Measurements from ENCODE around the gene RASD2.

- TF ChIP-seq CTCF (IDR thresholded peaks at IDR 0.05) (no peak), POLR2A (IDR thresholded peaks at IDR 0.05) (no peak)
These were observed 47.6 kb upstream of the RASD2 start for GRCh38 chr22:35493074-35493473.
